Activated naive CD8-positive, alpha-beta T cell treated with anti-CD3 and anti-CD28 coated beads, Interleukin-2, amount 50 U/mL, for 24 hours (primary cell): ENCODE data around the gene ZG16B.

Experiments
- ATAC-seq: fragments of 150-1000 bp; cut with Tn5 transposase; one replicate; pipeline ENCODE4 v1.10.0; 2021
- DNase-seq: peaks from one replicate; pipeline ENCODE4 v3.0.0; 2021
- H3K27ac Mint-ChIP-seq: one replicate; pipeline ENCODE4 v1.8.0; 2021; ENCODE audit warnings: mild to moderate bottlenecking, mixed read lengths
- H3K27me3 Mint-ChIP-seq: one replicate; pipeline ENCODE4 v1.8.0; 2021; ENCODE audit warnings: mixed read lengths
- H3K36me3 Mint-ChIP-seq: one replicate; pipeline ENCODE4 v1.8.0; 2021; ENCODE audit warnings: low read depth, mixed read lengths
- H3K4me1 Mint-ChIP-seq: one replicate; pipeline ENCODE4 v1.8.0; 2021; ENCODE audit warnings: mixed read lengths
- H3K4me3 Mint-ChIP-seq: one replicate; pipeline ENCODE4 v1.8.0; 2021; ENCODE audit warnings: mild to moderate bottlenecking, moderate library complexity, mixed read lengths
- H3K9me3 Mint-ChIP-seq: one replicate; pipeline ENCODE4 v1.8.0; 2021; ENCODE audit warnings: mixed read lengths

The ZG16B gene

GRCh38 chr16:2829501-2830354 lies at the start of gene ZG16B:
ZG16B (plus strand) TSS chr16:2830303; CDS start chr16:2830442, 139 bp downstream.
- no peaks in the 10 kb centered on the region for H3K36me3 Mint-ChIP-seq
- peak within 1 kb of the TSS; percentile 14 for H3K4me3 Mint-ChIP-seq
- H3K27me3 Mint-ChIP-seq, result peaks cover 3% of the 10 kb centered on the region
- DNase-seq (no peak), ATAC-seq (no peak)
- H3K4me1 Mint-ChIP-seq, result no peaks in the 10 kb centered on the region
- no peaks in the 10 kb centered on the region for H3K9me3 Mint-ChIP-seq
- no peak within 1 kb of the TSS for H3K27ac Mint-ChIP-seq

GRCh38 chr16:2782583-2783351 lies 47.3 kb upstream of the ZG16B start:
- H3K27me3 Mint-ChIP-seq, result peaks cover 4% of the 10 kb centered on the region
- no peaks in the 10 kb centered on the region for H3K9me3 Mint-ChIP-seq
- ATAC-seq, result no peak
- peaks cover 4% of the 10 kb centered on the region for H3K36me3 Mint-ChIP-seq
- peaks cover 19% of the 10 kb centered on the region for H3K4me1 Mint-ChIP-seq
- no peak for DNase-seq
- H3K4me3 Mint-ChIP-seq, result no peak overlapping the region
- no peak overlapping the region for H3K27ac Mint-ChIP-seq

DNA sequence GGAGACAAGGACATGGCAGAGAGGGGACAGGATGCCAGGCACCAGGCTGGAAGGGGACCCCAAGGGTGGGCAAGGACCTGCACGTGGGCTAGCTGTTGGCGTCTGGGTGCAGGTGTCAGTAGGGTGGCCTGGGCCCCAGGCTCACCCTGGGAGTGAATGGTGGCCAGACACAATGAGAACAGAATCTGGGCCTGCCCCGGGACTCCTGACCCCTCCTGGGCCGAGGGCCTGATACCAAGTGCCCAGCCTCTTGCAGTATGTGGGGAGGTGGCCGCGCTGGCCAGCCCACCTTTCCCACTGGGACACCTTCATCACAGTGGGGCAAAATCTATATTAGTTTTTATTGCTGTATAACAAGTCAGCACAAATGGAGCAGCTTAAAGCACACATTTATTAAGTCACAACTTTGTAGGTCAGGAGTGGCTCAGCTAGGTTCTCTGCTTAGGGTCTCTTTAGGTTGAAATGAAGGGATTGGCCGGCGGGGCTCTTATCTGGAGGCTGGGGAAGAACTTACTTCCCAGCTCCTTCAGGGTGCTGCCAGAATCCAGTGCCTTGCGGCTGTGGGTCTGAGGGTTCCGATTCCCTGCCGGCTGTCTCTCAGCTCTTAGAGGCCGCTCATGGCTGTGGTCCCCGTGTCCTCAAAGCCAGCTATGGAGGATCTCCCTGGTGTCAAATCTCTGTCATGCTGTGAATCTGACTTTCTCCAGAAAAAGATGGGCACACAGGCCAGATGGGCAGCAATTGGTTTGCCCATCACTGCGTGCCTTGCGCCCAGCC lies 46.3 kb upstream of the ZG16B start:
- Mint-ChIP-seq H3K4me1 (peaks cover 10% of the 10 kb centered on the region), H3K27me3 (peaks cover 9% of the 10 kb centered on the region), H3K4me3 (peak overlapping the region; percentile 21), H3K36me3 (no peaks in the 10 kb centered on the region), H3K27ac (no peak overlapping the region), H3K9me3 (no peaks in the 10 kb centered on the region)
- ATAC-seq (no peak), DNase-seq (no peak)

DNA sequence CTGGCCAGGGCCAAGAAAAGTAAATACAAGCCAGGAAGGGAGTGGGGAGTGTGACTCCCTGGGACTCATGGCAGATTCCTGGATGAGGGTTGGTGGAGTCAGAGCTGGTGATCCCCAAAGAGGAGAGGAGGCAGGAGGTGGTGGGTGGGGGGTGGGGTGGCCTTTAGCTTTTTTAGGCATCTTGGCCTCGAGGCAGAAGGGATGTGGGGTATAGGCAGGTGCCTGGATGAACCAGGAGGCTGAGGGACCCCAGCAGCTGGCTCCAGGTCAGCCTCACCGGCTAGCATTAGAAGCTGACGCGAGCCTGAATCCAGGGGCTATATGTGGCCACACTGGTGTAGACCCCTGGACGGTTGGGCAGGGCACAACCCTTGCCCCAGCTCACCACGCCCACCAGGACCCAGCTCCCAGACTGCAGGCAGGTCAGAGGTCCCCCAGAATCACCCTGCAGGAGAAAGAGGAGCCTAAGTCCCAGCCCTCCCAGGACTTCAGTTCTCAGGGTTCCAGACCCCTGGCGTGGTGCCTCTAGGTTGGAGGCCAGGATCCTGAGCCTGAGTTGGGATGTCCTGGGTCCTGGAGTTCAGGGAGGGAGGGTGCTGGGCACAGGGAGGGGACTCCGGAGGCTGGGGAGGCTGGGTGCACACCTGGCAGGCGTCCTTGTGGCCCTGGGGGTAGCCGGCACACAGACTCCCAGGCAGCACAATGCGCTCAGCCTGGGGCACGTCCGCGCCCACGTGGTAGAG lies 45.6 kb upstream of the ZG16B start:
- peaks cover 9% of the 10 kb centered on the region for H3K27me3 Mint-ChIP-seq
- H3K4me1 Mint-ChIP-seq, result peaks cover 8% of the 10 kb centered on the region
- ATAC-seq (no peak), DNase-seq (no peak)
- peak overlapping the region; percentile 87 for H3K27ac Mint-ChIP-seq
- H3K36me3 Mint-ChIP-seq, result no peaks in the 10 kb centered on the region
- no peaks in the 10 kb centered on the region for H3K9me3 Mint-ChIP-seq
- H3K4me3 Mint-ChIP-seq, result peak overlapping the region; percentile 84

DNA sequence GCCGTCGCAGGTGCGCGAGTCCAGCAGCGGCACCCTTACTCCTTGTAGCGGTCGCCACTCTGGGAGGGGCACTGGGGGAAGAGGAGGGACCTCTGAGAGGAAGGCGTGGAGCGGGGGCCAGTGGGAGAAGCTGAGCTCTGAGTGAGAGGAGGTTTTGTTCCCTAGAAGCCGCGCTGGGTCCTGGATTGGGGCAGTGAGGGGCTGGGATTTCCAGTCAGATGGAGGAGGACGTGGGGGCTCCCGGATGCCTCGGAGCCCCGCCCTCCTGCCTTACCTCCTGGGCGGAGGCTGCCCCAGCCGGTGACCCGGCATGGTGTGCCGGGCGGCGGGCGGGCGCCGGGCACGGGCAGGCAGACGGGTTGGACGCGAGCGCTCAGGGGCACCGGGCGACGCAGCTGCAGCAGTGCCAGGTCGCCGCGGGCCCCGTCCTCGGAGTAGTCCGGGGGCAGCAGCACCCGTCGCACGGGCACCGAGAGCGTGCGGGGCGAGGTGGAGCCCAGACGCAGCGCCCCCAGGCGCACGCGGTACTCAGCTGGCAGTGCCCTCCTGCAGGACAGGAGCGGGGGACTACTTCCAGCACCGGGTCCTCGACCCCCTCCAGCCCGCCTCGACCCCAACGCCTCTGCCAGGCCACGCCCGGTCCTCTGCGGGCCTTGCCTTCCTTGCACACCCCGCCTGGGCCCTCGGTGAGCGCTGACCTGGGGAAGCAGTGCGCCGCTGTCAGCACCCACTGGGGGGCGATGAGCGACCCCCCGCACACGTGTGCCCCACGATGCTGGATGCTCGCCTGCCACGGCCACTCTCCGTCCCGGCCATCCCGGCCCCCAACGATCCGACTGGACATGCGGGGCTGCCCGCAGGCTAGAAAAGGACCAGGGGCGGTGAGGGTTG lies 44.8 kb upstream of the ZG16B start:
- Mint-ChIP-seq H3K27ac (peak overlapping the region; percentile 87), H3K4me1 (peaks cover 8% of the 10 kb centered on the region), H3K4me3 (peak overlapping the region; percentile 84), H3K9me3 (no peaks in the 10 kb centered on the region), H3K27me3 (peaks cover 9% of the 10 kb centered on the region), H3K36me3 (no peaks in the 10 kb centered on the region)
- ATAC-seq (peak; percentile 66), DNase-seq (peak; percentile 52)

GRCh38 chr16:2786061-2786825 lies 43.9 kb upstream of the ZG16B start:
- Mint-ChIP-seq H3K4me3 (peak overlapping the region; percentile 63), H3K9me3 (no peaks in the 10 kb centered on the region), H3K27ac (peak overlapping the region; percentile 39), H3K4me1 (peaks cover 8% of the 10 kb centered on the region), H3K36me3 (no peaks in the 10 kb centered on the region), H3K27me3 (peaks cover 9% of the 10 kb centered on the region)
- ATAC-seq (no peak), DNase-seq (no peak)

DNA sequence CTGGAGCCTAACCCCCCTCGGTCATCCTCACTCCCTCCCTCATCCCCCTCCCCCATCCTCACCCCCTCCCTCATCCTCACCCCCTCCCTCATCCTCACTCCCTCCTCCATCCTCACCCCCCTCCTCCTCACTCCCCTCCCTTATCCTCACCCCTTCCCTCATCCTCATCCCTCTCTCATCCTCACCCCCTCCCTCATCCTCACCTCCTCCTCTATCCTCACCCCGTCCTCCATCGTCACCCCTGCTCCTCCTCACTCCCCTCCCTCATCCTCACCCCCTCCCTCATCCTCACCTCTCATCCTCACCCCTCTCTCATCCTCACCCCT lies 43.3 kb upstream of the ZG16B start:
- no peaks in the 10 kb centered on the region for H3K36me3 Mint-ChIP-seq
- DNase-seq, result no peak
- H3K27me3 Mint-ChIP-seq, result peaks cover 11% of the 10 kb centered on the region
- ATAC-seq, result no peak
- H3K27ac Mint-ChIP-seq, result no peak overlapping the region
- H3K9me3 Mint-ChIP-seq, result no peaks in the 10 kb centered on the region
- H3K4me3 Mint-ChIP-seq, result no peak overlapping the region
- peaks cover 8% of the 10 kb centered on the region for H3K4me1 Mint-ChIP-seq

- ATAC-seq, result no peak
- Mint-ChIP-seq H3K9me3 (no peaks in the 10 kb centered on the region), H3K27me3 (peaks cover 15% of the 10 kb centered on the region), H3K27ac (no peak within 1 kb of the TSS), H3K36me3 (no peaks in the 10 kb centered on the region), H3K4me1 (peaks cover 8% of the 10 kb centered on the region), H3K4me3 (peak within 1 kb of the TSS; percentile 63)
- DNase-seq, result no peak
Measured at GRCh38 chr16:2787406-2787805, 42.7 kb upstream of the ZG16B start, which contains the start of gene PRSS33. PRSS33 (minus strand) TSS chr16:2787560; CDS start chr16:2786547, 1,013 bp downstream.

DNA sequence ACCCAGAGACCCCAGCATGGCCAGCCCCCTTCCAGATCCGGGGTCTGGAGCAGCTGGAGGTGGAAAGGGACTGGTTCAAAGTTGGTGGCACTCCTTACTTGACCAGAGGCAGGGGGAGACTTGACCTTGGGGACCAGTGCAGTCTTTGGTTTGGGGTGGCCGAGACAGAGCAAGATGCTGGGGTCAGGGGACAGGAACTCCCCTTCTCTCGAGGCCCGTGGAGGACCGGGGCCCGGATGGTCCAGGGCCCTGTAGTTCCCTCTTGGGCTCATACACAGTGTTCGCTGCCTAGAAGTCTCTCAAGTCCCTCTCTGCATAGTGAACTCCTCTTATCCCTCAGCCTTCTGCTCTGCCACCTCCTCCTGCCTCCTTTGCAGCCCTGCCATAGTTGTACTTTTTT lies 42.1 kb upstream of the ZG16B start:
- Mint-ChIP-seq H3K27me3 (peaks cover 15% of the 10 kb centered on the region), H3K36me3 (no peaks in the 10 kb centered on the region), H3K4me3 (no peak overlapping the region), H3K9me3 (no peaks in the 10 kb centered on the region), H3K27ac (no peak overlapping the region), H3K4me1 (peaks cover 8% of the 10 kb centered on the region)
- DNase-seq (no peak), ATAC-seq (no peak)

- Mint-ChIP-seq H3K36me3 (no peaks in the 10 kb centered on the region), H3K27ac (no peak overlapping the region), H3K27me3 (peaks cover 19% of the 10 kb centered on the region), H3K4me1 (peaks cover 5% of the 10 kb centered on the region), H3K9me3 (no peaks in the 10 kb centered on the region), H3K4me3 (no peak overlapping the region)
- DNase-seq (no peak), ATAC-seq (no peak)
Measured at GRCh38 chr16:2790631-2791030, 39.5 kb upstream of the ZG16B start.

GRCh38 chr16:2791174-2791573 lies 38.9 kb upstream of the ZG16B start:
- Mint-ChIP-seq H3K9me3 (no peaks in the 10 kb centered on the region), H3K36me3 (no peaks in the 10 kb centered on the region), H3K4me1 (peaks cover 2% of the 10 kb centered on the region), H3K27ac (no peak overlapping the region), H3K27me3 (peaks cover 18% of the 10 kb centered on the region), H3K4me3 (no peak overlapping the region)
- ATAC-seq (no peak), DNase-seq (no peak)

DNA sequence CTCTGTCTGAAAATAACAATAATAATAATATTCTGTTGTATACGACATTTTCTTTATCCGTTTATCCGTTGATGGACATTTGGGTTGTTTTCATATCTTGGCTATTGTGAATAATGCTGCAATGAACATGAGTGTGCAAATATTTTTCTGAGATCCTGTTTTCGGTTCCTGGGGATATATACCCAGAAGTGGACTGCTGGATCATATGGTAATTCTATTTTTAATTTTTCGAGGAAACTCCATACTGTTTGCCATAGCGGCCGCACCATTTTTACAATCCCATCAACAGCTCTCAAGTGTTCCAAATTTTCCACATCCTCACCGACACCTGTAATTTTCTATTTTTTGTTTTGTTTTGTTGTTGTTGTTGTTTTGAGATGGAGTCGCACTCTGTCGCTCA lies 37.2 kb upstream of the ZG16B start:
- H3K27me3 Mint-ChIP-seq, result peaks cover 21% of the 10 kb centered on the region
- no peak for DNase-seq
- no peak overlapping the region for H3K27ac Mint-ChIP-seq
- no peaks in the 10 kb centered on the region for H3K4me1 Mint-ChIP-seq
- H3K4me3 Mint-ChIP-seq, result no peak overlapping the region
- H3K36me3 Mint-ChIP-seq, result no peaks in the 10 kb centered on the region
- no peaks in the 10 kb centered on the region for H3K9me3 Mint-ChIP-seq
- ATAC-seq, result no peak
